HG03103 (cell line): ENCODE measurements around the gene LYL1.

Source experiments
- ATAC-seq: cut with Tn5 transposase; IDR thresholded peaks from one replicate; pipeline ENCODE4 v1.9.1; 2021; ENCODE audit warnings: low read depth; ENCODE audit not compliant: unreplicated experiment

LYL1 gene

GRCh38 chr19:13130886-13131490 lies 28.3 kb upstream of the LYL1 start:
- no peak for ATAC-seq

- no peak for ATAC-seq
Measured at GRCh38 chr19:13129384-13129783, 26.7 kb upstream of the LYL1 start.

GRCh38 chr19:13128583-13128982 lies 25.9 kb upstream of the LYL1 start:
- ATAC-seq = no peak

- ATAC-seq = no peak
Measured at GRCh38 chr19:13127811-13128575, 25.3 kb upstream of the LYL1 start.

- ATAC-seq = no peak
Measured at GRCh38 chr19:13127051-13127450, 24.4 kb upstream of the LYL1 start.

- no peak for ATAC-seq
Measured at GRCh38 chr19:13122980-13123957, 20.6 kb upstream of the LYL1 start.

- ATAC-seq = no peak
Measured at GRCh38 chr19:13122275-13122878, 19.7 kb upstream of the LYL1 start.

GRCh38 chr19:13121551-13122274 lies 19.1 kb upstream of the LYL1 start:
- ATAC-seq = no peak

- no peak for ATAC-seq
Measured at GRCh38 chr19:13120817-13121216, 18.2 kb upstream of the LYL1 start.

GRCh38 chr19:13120031-13120430 lies 17.4 kb upstream of the LYL1 start:
- ATAC-seq = no peak

- ATAC-seq = no peak
Measured at GRCh38 chr19:13119627-13120026, 17.0 kb upstream of the LYL1 start.

GRCh38 chr19:13118424-13119193 lies 16.0 kb upstream of the LYL1 start:
- ATAC-seq = no peak

GRCh38 chr19:13117772-13118423 lies 15.2 kb upstream of the LYL1 start, which contains the start of gene NACC1:
TSS of gene NACC1 (plus strand) at chr19:13118264. CDS start at chr19:13135208, 16,944 bp downstream.
- ATAC-seq = peak; percentile 53

- ATAC-seq = no peak
Measured at GRCh38 chr19:13117176-13117771, 14.6 kb upstream of the LYL1 start.

- no peak for ATAC-seq
Measured at GRCh38 chr19:13116282-13117175, 13.9 kb upstream of the LYL1 start, which contains the start of gene TRMT1. TSS of gene TRMT1 (minus strand) at chr19:13116740. CDS start at chr19:13116399, 341 bp downstream.

- ATAC-seq = no peak
Measured at GRCh38 chr19:13115936-13116281, 13.3 kb upstream of the LYL1 start.

GRCh38 chr19:13112555-13112954 lies 9.9 kb upstream of the LYL1 start:
- ATAC-seq = no peak
